Measurements from ENCODE around the gene DCLK3.

DCLK3 gene

GRCh38 chr3:36707623-36708409 is 56.5 kb downstream of the DCLK3 start:
- DNase-seq (ENCODE audit: low read depth in 2 of 2), result no peak

GRCh38 chr3:36705015-36705414 is 59.3 kb downstream of the DCLK3 start:
- DNase-seq (ENCODE audit: low read depth in 2 of 2), result no peak

- DNase-seq (ENCODE audit: low read depth in 2 of 2), result no peak
Measured at GRCh38 chr3:36704280-36704679, 60.1 kb downstream of the DCLK3 start.

GRCh38 chr3:36701249-36701572 is 63.1 kb downstream of the DCLK3 start:
- no peak for DNase-seq (ENCODE audit: low read depth in 2 of 2)

- no peak for DNase-seq (ENCODE audit: low read depth in 2 of 2)
Measured at GRCh38 chr3:36700537-36701248, 63.7 kb downstream of the DCLK3 start.

GRCh38 chr3:36698314-36698713 is 66.0 kb downstream of the DCLK3 start:
- no peak for DNase-seq (ENCODE audit: low read depth in 2 of 2)

- no peak for DNase-seq (ENCODE audit: low read depth in 2 of 2)
Measured at GRCh38 chr3:36697229-36698001, 66.9 kb downstream of the DCLK3 start.

- DNase-seq (ENCODE audit: low read depth in 2 of 2), result no peak
Measured at GRCh38 chr3:36696799-36697198, 67.6 kb downstream of the DCLK3 start.

- DNase-seq (ENCODE audit: low read depth in 2 of 2), result no peak
Measured at GRCh38 chr3:36695769-36696137, 68.6 kb downstream of the DCLK3 start.

- no peak for DNase-seq (ENCODE audit: low read depth in 2 of 2)
Measured at GRCh38 chr3:36695113-36695768, 69.1 kb downstream of the DCLK3 start.

- no peak for DNase-seq (ENCODE audit: low read depth in 2 of 2)
Measured at GRCh38 chr3:36693670-36694069, 70.7 kb downstream of the DCLK3 start.

GRCh38 chr3:36689560-36689959 is 74.8 kb downstream of the DCLK3 start:
- DNase-seq (ENCODE audit: low read depth in 2 of 2), result no peak

- no peak for DNase-seq (ENCODE audit: low read depth in 2 of 2)
Measured at GRCh38 chr3:36688815-36689214, 75.5 kb downstream of the DCLK3 start.

GRCh38 chr3:36686516-36686915 is 77.8 kb downstream of the DCLK3 start:
- no peak for DNase-seq (ENCODE audit: low read depth in 2 of 2)

- DNase-seq (ENCODE audit: low read depth in 2 of 2), result no peak
Measured at GRCh38 chr3:36681867-36682266, 82.5 kb downstream of the DCLK3 start.

- no peak for DNase-seq (ENCODE audit: low read depth in 2 of 2)
Measured at GRCh38 chr3:36680952-36681351, 83.4 kb downstream of the DCLK3 start.

- no peak for DNase-seq (ENCODE audit: low read depth in 2 of 2)
Measured at GRCh38 chr3:36679384-36680200, 84.8 kb downstream of the DCLK3 start.

- DNase-seq (ENCODE audit: low read depth in 2 of 2), result no peak
Measured at GRCh38 chr3:36678216-36679013, 85.9 kb downstream of the DCLK3 start.

GRCh38 chr3:36677331-36678007 is 86.9 kb downstream of the DCLK3 start:
- no peak for DNase-seq (ENCODE audit: low read depth in 2 of 2)

GRCh38 chr3:36674816-36675215 is 89.5 kb downstream of the DCLK3 start:
- no peak for DNase-seq (ENCODE audit: low read depth in 2 of 2)

All from stimulated activated CD8-positive, alpha-beta memory T cell treated with anti-CD3 and anti-CD28 coated beads, Interleukin-15, amount 100 ng/mL, for 4 hours (primary cell).